Stomach (tissue), 9 donors: Measurements from ENCODE around the gene CHMP4B. TPM values are rescaled to one million over a fixed set of nuclear protein-coding genes. Genes with fewer than 3 reads are reported as not detected.
A peak's percentile ranks its signal among the peaks of the same experiment; 100 is the strongest.

Experiments used
- DNase-seq, 2 donors: peaks; one replicate each; pipeline versions ENCODE4 v3.0.0 to v3.0.0-alpha.2; 2013 to 2019
- H3K27ac ChIP-seq, 5 donors: fragments of 200-600 bp in 4 of 5; sonication (generic) in 4 of 5; one replicate each; pipeline ENCODE4 v1.5.1; 2013 to 2019; ENCODE audit warnings: mild to moderate bottlenecking in 1 of 5, moderate library complexity in 1 of 5
- H3K27me3 ChIP-seq, 3 donors: fragments of 200-600 bp; sonication (generic); one replicate each; pipeline ENCODE4 v1.5.1; 2017 to 2019; ENCODE audit warnings: mixed run types in 1 of 3
- H3K36me3 ChIP-seq, 4 donors: fragments of 200-600 bp; sonication (generic); 1 replicate in 3 of 4; 2 replicates in 1 of 4; pipeline ENCODE4 v1.5.1; 2016 to 2019
- H3K4me1 ChIP-seq, 4 donors: fragments of 200-600 bp; sonication (generic); one replicate each; pipeline ENCODE4 v1.5.1; 2016 to 2019
- H3K4me3 ChIP-seq, 4 donors: fragments of 200-600 bp; sonication (generic) in 3 of 4; one replicate each; pipeline ENCODE4 v1.5.1; 2016 to 2019; ENCODE audit warnings: mild to moderate bottlenecking in 1 of 4
- H3K9me3 ChIP-seq, 4 donors: fragments of 200-600 bp; sonication (generic); one replicate each; pipeline ENCODE4 v1.5.1; 2016 to 2019
- EP300 ChIP-seq: sonication (generic); formaldehyde crosslinking; IDR thresholded peaks from one replicate; pipeline ENCODE4 v1.6.1; 2017; ENCODE audit warnings: antibody characterized with exemption
- POLR2A ChIP-seq, 4 donors: fragments of 450-650 bp; IDR thresholded peaks; one replicate each; pipeline ENCODE4 v1.6.1; 2016; ENCODE audit warnings: antibody characterized with exemption in 4 of 4, control low read depth in 2 of 4, mild to moderate bottlenecking in 1 of 4, moderate library complexity in 1 of 4
- POLR2AphosphoS5 ChIP-seq, 3 donors: sonication (generic); formaldehyde crosslinking; IDR thresholded peaks; one replicate each; pipeline ENCODE4 v1.6.1; 2016; ENCODE audit warnings: antibody characterized with exemption in 3 of 3
- WGBS, 5 donors: extraction: QIAGEN DNeasy Blood & Tissue Kit in 3 of 5; methylation state at CpG; one replicate each; pipeline versions ENCODE4 v1.1.5 to v1.1.7; 2013 to 2018; 5-methylcytosine and 5-hydroxymethylcytosine counted together
- intact Hi-C: fragments of 100-400 bp; cut with DNase I; formaldehyde crosslinking; loops from one replicate; pipeline ENCODE4 v1.15.1; 2023; ENCODE audit warnings: low total_unique reads
- polyA plus RNA-seq, 3 donors: library from polyadenylated mRNA; stranded (reverse); fragments of 200-250 nt; gene quantifications; one replicate each; pipeline ENCODE4 v1.2.3, GENCODE V29; 2013
- total RNA-seq, 5 donors: library from RNA; depleted of rRNA; stranded (reverse); fragments of >200 nt; gene quantifications; one replicate each; pipeline versions ENCODE4 v1.1.0 to v1.2.3, GENCODE V29; 2014 to 2016
- TF ChIP-seq, protein P1 (sequence below), 7 experiments: fragments of 450-650 bp in 4 of 7; fragments of 200-600 bp in 3 of 7; sonication (generic) in 3 of 7; IDR thresholded peaks; one replicate each; pipeline ENCODE4 v1.5.1; 2016 to 2019; ENCODE audit warnings: antibody characterized with exemption in 7 of 7, control low read depth in 2 of 7, mild to moderate bottlenecking in 1 of 7
- donor health status: healthy with polysubstance abuse.
- donor health status: Bipolar disorder and iron deficiency.
- donor health status: healthy.

CHMP4B gene
- total and polyA plus RNA-seq, 8 donors: 48.4 to 166 (median 98.5) TPM

DNA sequence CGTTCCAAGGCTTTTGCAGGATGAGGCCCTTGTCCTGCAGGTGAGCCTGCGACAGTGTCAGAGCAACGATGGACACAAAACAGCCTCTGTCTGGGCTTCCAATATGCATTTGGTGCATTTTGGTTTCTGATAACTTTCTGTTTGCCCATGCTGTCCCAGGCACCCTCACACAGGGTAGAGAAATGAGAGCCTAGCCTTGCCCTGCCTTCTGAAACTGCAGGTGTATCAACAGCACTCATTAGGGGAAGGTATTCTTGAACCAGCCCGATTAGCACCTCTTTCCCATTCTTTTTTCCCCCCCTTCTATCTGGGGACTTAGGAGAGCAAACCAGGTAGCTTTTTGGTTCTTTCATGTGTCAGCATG is 30.3 kb downstream of the CHMP4B start:
- intact Hi-C loops: no loop called here
- no peak for DNase-seq
- peaks cover 80 to 100% (median 90%) of the 10 kb centered on the region in 4 donors for H3K4me1 ChIP-seq
- TF ChIP-seq EP300: no peak
- TF ChIP-seq, protein P1, sequence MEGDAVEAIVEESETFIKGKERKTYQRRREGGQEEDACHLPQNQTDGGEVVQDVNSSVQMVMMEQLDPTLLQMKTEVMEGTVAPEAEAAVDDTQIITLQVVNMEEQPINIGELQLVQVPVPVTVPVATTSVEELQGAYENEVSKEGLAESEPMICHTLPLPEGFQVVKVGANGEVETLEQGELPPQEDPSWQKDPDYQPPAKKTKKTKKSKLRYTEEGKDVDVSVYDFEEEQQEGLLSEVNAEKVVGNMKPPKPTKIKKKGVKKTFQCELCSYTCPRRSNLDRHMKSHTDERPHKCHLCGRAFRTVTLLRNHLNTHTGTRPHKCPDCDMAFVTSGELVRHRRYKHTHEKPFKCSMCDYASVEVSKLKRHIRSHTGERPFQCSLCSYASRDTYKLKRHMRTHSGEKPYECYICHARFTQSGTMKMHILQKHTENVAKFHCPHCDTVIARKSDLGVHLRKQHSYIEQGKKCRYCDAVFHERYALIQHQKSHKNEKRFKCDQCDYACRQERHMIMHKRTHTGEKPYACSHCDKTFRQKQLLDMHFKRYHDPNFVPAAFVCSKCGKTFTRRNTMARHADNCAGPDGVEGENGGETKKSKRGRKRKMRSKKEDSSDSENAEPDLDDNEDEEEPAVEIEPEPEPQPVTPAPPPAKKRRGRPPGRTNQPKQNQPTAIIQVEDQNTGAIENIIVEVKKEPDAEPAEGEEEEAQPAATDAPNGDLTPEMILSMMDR (IDR thresholded peaks at IDR 0.05): no peak
- TF ChIP-seq POLR2A (IDR thresholded peaks at IDR 0.05): no peak
- TF ChIP-seq POLR2AphosphoS5 (IDR thresholded peaks at IDR 0.05): no peak
- no peaks in the 10 kb centered on the region for H3K9me3 ChIP-seq
- H3K36me3 ChIP-seq: no peaks in the 10 kb centered on the region
- H3K27me3 ChIP-seq: no peaks in the 10 kb centered on the region
- H3K27ac ChIP-seq: peak overlapping the region in 1 of 5 donors; percentile 9
- H3K4me3 ChIP-seq: no peak overlapping the region
- WGBS, 5 donors: 55 to 64% (median 61%) methylated on average over 4 of the region's 4 CpGs

DNA sequence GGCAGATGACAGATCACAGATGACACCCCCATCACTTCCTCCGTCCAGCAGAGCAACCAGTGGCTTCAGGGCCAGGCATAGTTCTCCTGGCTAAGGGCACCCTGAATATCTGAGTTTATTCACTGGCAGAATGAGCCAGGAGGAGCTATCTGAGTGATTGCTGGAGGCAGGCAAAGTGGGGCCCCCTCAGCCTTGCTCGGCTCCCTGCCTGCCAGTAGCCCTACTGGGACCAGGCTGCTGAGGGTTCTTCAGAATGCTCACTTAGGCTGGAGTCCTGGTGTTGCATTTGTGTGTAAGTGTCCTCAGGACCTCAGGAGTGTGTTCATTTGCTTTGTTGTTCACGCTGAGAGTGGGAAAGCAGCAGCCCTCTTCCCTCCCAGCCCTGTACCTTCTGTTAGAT is 31.2 kb downstream of the CHMP4B start:
- no peak for TF ChIP-seq EP300
- no peak for TF ChIP-seq POLR2AphosphoS5 (IDR thresholded peaks at IDR 0.05)
- no peak for TF ChIP-seq POLR2A (IDR thresholded peaks at IDR 0.05)
- TF ChIP-seq, protein P1 (IDR thresholded peaks at IDR 0.05): no peak
- H3K27ac ChIP-seq: no peak overlapping the region
- intact Hi-C loops: no loop called here

DNA sequence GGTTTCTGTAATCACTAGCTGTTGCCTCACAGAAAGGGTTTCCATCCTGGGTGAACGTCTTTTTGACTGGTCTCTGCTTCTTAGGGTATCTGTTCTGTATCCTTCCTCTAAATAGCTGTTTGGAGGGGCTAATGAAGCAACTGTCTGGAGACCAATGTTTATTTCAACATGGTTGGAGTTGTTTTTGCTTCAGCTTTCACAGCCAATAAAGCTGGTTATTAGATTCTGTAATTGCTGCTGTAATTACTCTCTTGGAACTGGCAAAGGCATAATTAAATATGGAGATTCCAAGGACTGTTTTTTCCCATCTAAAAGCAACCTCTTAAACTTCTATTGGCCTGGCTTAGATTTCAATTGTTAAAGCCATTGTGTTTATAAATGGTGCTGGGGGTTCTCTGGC is 31.9 kb downstream of the CHMP4B start:
- peaks cover 71 to 98% (median 83%) of the 10 kb centered on the region in 4 donors for H3K4me1 ChIP-seq

More for the DNA sequence above, 31.2 kb downstream of the CHMP4B start:
- no peak for DNase-seq
- Histone ChIP-seq H3K4me1 (peaks cover 78 to 99% (median 90%) of the 10 kb centered on the region in 4 donors), H3K36me3 (no peaks in the 10 kb centered on the region), H3K27me3 (no peaks in the 10 kb centered on the region), H3K4me3 (no peak overlapping the region), H3K9me3 (no peaks in the 10 kb centered on the region)
- 81 to 100% (median 84%) methylated on average over 2 to 3 of the region's 3 CpGs for WGBS, 5 donors

DNA sequence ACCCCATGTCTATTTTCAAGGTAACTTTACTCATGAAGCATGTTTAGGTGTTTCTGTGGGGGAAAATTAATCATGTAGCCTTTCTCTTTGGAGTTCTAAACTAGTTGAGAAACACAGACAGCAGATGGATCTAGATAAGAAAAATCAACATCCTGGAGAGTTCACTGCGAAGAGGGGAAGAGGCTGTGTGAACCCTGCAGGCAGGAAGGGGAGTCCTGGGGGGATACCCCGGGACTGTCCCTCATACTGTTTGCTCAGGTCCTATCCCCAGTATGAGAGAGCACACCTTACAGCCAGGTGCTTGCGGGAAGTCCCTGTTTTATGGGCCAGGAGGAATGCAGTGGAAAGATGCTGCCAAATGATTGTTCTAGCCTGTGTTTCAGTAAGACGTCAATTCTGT is 32.7 kb downstream of the CHMP4B start:
- peaks cover 3 to 9% (median 8%) of the 10 kb centered on the region in 4 donors for H3K36me3 ChIP-seq
- no peaks in the 10 kb centered on the region for H3K9me3 ChIP-seq
- no peak for TF ChIP-seq POLR2A (IDR thresholded peaks at IDR 0.05)
- no peaks in the 10 kb centered on the region for H3K27me3 ChIP-seq
- peaks cover 65 to 91% (median 79%) of the 10 kb centered on the region in 4 donors for H3K4me1 ChIP-seq
- peak overlapping the region in 1 of 5 donors; percentile 4 for H3K27ac ChIP-seq
- intact Hi-C loops: no loop called here
- 27 to 43% (median 29%) methylated on average over 4 of the region's 4 CpGs for WGBS, 5 donors
- DNase-seq: no peak
- no peak overlapping the region for H3K4me3 ChIP-seq

More for the DNA sequence above, 31.9 kb downstream of the CHMP4B start:
- Histone ChIP-seq H3K36me3 (peaks cover 0 to under 1% (median under 1%) of the 10 kb centered on the region in 4 donors), H3K27ac (no peak overlapping the region), H3K27me3 (no peaks in the 10 kb centered on the region), H3K9me3 (no peaks in the 10 kb centered on the region), H3K4me3 (no peak overlapping the region)
- intact Hi-C loops: no loop called here
- no peak for DNase-seq
- TF ChIP-seq POLR2AphosphoS5 (IDR thresholded peaks at IDR 0.05) (no peak), POLR2A (IDR thresholded peaks at IDR 0.05) (no peak), EP300 (no peak)
- TF ChIP-seq, protein P1 (IDR thresholded peaks at IDR 0.05): no peak
- WGBS, 5 donors: 61 to 78% (median 70%) methylated on average over 1 of the region's 1 CpG

DNA sequence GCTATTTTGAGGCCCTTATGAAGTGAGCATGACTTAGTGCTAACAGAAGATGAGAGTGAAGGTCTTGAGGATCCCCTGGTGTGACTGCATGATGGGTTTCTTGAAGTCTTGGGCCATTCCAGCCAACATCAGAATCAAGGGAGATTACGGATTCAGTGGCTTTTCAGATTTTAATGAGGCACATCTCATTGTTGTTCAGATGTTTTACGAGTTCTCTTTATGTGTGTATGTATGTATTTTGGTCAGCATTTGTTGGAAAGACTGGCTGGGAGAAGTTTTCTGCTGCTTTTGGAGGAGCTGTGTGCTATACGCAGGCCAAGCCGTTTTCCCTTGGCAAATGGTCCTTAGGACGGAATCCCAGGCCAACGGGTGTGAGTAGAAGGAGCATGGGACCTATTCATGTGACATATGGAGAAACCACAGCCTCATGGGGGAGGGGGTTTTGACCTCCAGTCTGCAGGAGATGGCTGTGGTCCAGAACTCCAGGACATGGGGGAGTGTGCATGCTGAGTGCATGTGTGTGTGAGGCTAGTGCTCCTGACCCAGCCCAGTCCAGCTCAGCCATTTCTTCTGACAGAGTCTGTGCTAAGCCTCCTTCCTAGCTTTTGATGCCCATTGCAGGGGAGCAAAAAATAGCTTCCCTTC is 35.3 kb downstream of the CHMP4B start:
- 72 to 77% (median 73%) methylated on average over 6 of the region's 6 CpGs for WGBS, 5 donors
- no peak overlapping the region for H3K27ac ChIP-seq
- peak in 1 of 2 donors; percentile 78 for DNase-seq
- H3K4me1 ChIP-seq: peaks cover 40 to 74% (median 57%) of the 10 kb centered on the region in 4 donors
- TF ChIP-seq POLR2AphosphoS5 (IDR thresholded peaks at IDR 0.05) (no peak), POLR2A (IDR thresholded peaks at IDR 0.05) (no peak), EP300 (no peak)
- TF ChIP-seq, protein P1 (IDR thresholded peaks at IDR 0.05): no peak
- H3K4me3 ChIP-seq: no peak overlapping the region
- H3K9me3 ChIP-seq: no peaks in the 10 kb centered on the region
- intact Hi-C loops: no loop called here
- H3K36me3 ChIP-seq: peaks cover 12 to 34% (median 33%) of the 10 kb centered on the region in 4 donors
- no peaks in the 10 kb centered on the region for H3K27me3 ChIP-seq
